C1 segment of cervical spinal cord (tissue), 14 donors: ENCODE measurements around the gene DLG1.
"Not testable (repeated sequence)": the region's sequence is repeated elsewhere in the genome, so short reads cannot be mapped to it uniquely, and the experiment has no call there.

Experiments used
- DNase-seq, 14 donors: peaks; one replicate each; lab custom pipeline; 2025; lab: John Stamatoyannopoulos, UW

Gene DLG1

DNA sequence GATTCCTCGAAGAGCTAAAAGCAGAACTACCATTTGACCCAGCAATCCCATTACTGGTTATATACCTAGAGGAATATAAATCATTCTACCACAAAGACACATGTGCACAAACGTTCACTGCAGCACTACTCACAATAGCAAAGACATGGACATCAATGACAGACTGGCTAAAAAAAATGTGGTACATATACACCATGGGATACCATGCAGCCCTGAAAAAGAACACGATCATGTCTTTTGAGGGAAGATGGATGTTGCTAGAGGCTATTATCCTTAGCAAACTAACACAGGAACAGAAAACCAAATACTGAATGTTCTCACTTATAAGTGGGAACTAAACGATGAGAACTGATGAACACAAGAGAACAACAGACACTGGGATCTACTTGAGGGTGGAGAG is 86.7 kb downstream of the DLG1 start:
- DNase-seq: not testable (repeated sequence)

DNA sequence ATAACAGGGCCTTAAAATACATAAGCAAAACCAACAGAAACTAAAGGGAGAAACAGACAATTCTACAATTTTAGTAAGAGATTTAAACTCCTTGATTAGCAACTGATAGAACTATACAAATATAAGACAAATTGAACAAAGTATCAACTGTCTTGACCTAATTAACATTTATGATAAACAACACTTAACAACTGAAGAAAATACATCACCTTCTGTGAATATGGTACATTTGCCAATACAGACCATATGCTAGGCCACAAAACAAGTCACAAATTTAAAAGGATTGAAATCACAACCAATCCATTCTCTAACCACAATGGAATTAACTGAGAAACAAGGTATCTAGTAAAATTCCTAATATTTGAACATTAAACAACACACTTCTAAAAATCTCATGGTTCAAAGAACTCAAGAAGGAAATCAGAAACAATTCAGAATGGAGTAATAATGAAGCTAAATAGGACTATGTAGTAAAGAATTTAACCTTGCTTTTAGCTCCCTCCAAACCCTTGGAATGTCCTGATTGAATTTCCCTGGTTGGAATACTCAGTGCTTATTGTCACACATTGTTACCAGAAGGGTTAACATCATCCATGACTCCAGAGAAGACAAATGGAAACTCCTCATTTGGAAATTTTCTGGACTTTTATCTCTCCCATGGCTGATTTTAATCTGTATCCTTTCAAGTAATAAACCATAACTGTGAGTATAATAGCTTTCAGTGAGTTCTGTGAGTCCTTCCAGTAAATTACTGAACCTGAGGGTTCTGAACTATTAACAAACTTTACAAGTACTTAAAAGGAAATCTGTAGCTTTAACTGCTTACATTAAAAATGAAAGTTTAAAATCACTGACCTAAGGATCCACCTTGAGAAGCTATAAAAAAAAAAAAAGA is 88.8 kb downstream of the DLG1 start:
- DNase-seq: peak in 1 of 14 donors; percentile 63

DNA sequence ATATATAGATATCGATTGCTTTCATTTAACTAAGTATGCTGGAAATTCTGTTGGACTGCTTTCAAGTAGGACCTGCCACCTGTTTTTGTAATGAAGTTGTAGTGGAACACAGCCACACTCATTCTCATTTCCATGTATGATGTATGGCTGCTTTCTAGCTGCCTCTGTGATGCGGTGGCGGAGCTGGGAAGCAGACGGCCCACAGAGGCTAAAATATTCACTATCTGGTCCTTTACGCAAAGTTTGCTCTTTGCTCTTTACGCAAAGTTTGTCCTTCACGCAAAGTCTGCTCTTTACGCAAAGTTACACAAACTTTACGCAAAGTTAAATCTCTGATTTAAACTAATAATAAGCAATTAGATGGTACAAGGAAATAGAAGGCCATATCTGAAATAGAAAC is 91.5 kb downstream of the DLG1 start:
- peak in 1 of 14 donors; percentile 55 for DNase-seq

DNA sequence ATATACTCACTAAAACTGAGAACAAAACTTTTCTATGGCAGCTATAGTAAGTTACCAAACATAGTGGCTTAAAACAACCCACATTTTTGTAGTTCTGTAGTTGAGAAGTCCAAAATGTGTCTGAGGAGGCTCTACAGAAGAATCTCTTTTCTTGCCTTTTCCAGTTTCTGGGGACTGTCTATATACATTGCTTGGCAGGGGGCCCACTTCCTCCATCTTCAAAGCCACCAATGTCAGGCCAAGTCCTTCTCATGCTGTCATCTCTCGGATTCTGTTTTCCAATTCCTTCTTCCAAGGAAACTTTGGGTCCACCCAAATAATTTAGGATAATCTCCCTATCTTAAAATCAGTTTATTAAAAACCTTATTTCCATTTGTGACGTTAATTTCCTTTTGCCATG is 92.7 kb downstream of the DLG1 start:
- no peak for DNase-seq

DNA sequence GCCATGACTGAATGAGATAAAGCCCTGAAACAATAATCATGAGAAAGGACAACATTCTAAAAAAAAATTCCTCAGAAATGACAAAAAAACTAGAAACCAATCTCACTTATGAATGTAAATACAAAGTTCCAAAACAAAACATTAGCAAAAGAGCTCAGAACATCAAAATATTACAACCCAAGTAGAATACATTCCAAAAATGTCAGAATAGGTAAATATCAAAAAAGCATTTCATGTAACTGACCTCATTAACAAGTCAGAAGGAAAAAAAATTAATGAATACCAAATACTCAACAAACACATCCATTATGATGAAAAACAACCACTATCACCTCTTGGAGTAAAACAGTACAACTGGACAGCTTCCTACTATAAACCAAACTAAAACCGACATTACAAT is 93.1 kb downstream of the DLG1 start:
- DNase-seq: peak in 1 of 14 donors; percentile 77

DNA sequence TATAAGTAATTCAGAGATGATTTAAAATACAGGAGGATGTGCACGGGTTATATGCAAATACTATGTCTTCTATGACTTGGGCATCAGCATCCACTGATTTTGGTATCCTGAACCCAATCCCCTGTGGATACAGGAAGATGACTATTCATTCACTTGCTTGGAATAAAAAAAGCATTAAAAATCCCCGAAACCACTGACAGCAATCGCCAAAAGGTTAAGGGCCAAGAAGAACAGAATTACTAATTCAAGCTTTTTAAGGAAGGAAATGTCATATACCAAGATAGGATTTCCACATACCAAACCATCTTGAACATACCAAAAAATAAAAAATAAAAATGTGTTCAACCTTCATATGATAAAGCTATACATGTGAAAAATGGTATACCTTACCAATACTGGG is 93.7 kb downstream of the DLG1 start:
- peak in 1 of 14 donors; percentile 61 for DNase-seq

DNA sequence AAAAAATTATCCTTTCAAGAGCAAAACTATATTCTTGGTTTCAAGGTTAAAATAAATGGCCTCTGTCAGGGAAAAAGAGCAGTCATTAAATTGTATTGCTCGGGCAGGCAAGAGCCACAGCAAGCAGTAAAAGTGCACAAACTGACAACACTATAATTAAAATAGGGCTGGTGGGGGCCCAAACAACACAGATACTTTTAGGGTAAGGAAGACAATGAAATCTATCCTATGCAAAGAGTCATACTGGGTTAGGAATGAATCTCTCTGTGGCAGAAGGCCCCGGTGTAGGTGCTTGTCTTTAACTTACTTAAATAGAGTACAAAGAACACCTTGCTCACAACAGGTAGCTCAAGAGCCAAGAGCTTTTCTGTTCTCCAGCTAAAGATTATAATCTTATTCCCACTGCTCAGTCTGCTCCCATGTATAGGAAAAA is 94.7 kb downstream of the DLG1 start:
- DNase-seq: peak in 1 of 14 donors; percentile 66

DNA sequence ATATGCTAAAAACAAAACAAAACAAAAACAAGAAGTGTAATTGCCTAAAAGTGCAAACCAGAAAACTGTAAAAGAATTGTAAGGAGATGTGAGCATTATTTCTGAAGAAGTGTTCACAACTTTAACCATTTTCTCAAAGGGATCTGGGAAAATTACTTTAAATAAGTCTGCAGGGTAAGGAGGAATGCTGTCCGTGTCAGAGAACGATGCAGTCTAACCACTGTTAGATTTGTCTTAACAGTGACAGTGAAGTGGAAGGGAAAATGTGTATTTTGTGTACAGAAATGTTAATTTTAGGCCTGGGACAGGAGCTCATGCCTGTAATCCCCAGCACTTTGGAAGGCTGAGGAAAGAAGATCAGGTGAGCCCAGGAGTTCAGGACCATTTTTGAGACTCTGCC is 95.7 kb downstream of the DLG1 start:
- no peak for DNase-seq

DNA sequence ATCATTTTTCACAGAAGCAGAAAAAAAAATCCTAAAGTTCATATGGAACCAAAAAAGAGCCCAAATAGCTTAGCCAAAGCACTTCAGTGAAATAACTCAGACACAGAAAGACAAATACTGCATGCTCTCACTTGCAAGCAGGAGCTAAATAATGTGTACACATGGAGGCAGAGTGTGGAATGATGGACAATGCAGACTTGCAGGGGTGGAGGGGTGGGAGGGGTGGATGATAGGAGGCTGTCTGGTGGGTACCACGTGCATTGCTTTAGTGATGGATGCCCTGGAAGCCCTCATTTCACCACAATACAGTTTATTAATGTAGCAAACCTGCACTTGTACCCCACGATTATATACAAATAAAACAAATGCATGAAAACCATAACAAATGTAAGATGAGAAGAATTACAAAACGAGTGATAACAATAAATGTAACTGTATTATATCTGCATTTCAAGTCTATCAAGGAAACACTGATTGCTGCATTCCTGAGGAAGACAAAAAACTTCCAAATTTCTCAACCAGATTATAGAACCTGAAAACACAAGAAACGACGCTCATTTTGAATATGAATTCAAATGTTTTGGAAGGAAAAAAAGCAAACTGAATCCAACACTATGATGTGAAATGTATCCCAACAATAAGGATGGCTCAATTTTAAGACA is 96.5 kb downstream of the DLG1 start:
- peak in 1 of 14 donors; percentile 56 for DNase-seq

DNA sequence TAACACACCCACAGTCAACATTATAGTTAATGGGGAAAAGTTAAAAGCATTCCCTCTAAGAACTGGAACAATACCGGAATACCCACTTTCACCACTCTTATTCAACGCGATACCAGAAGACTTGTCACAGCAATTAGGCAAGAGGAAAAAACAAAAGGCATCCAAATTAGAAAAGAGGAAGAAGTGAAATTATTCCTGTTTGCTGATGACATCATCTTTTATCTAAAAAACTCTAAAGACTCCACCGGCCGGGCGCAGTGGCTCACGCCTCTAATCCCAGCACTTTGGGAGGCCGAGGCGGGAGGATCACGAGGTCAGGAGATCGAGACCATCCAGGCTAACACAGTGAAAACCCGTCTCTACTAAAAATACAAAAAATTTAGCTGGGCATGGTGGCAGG is 97.6 kb downstream of the DLG1 start:
- DNase-seq: not testable (repeated sequence)

DNA sequence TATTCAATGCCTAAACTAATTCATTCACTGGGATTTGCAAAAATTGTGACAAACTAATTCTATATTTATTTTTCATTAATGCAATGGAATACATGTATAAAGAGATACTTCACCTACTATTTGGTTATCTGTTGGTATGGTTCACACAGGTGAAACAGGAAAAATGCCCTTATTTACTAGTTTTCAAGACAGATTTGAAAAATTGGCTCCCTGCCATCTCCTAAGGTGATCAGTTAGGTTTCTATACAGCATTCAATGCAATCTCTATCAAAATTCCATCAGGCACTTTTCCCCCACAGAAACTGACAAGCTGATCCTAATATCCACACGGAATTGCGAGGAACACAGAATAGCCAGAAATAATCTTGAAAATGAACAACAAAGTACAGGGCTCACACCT is 101.1 kb downstream of the DLG1 start:
- no peak for DNase-seq

DNA sequence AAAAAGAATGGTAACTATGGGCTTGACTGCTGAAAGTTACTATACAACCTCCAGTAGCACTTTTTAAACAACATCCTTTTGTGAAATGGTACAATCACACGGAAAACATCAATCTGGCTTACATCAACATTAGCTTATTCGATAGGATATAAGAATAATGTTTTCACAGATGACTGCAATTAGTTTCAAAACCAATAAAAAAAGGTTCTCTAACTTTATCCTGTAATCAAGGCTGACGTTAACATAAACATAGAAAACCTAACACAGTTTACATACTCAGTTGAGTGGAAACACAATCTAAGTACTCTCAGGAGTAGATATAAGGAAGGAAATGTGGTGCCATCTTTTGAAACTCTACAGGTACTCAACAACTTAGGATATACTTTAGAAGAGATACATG is 102.2 kb downstream of the DLG1 start:
- no peak for DNase-seq

DNA sequence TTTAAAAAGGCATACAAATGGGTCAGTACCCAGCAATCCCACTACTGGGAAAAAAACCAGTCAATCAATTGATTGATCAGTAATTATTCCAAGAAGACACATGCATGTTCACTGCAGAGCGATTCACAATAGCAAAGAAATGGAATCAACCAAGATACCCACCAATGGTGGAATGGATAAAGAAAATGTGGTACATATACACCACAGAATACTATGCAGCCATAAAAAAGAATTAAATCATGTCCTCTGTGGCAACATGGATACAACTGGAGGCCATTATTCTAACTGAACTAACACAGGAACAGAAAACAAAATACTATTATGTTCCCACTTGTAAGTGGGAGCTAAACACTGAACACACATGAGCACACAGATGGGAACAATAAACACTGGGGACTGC is 103.1 kb downstream of the DLG1 start:
- no peak for DNase-seq

DNA sequence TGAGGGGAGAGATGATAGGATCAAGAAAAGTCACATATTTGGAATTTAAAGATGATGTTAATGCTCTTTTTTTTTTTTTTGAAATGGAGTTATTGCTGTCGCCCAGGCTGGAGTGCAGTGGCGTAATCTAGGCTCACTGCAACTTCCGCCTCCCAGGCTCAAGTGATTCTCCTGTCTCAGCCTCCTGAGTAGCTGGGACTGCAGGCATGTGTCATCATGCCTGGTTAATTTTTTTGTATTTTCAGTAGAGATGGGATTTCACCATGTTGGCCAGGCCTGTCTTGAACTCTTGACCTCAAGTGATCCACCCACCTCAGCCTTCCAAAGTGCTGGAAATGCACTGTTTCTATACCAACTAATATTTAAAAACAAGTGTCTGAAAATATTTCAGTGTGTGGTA is 104.7 kb downstream of the DLG1 start:
- not testable (repeated sequence) for DNase-seq

DNA sequence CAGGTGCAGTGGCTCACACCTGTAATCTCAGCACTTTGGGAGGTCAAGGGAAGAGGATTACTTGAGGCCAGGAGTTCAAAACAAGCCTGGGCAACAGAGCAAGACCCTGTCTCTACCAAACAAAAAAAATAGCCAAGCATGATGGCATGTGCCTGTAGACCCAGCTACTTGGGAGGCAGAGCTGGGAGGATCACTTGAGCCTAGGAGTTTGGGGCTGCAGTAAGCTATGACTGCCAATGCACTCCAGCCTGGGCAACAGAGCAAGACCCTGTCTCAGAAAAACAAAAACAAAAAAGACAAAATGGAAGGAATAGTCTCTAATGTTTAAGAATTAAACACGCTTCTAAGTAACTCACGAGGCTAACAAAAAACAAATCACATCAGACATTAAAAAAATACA is 106.5 kb downstream of the DLG1 start:
- DNase-seq: no peak

DNA sequence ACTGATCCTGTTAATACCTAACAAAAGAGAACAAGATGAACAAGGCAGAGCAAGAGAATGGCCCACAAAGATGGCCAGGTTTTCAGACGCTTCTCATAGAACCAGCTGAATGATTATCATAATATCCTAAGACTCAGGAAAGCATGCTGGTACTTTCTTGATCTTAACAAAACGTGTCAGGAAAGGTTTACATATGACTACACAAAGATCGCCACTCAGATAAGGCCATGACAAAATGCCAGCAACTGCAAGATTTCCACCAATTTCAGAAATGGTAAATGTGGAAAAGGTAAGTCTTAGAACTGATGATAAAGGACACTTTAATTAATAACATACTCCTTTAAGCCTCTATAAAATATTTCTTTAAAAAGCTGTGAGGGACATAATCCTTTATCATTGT is 108.8 kb downstream of the DLG1 start:
- DNase-seq: no peak

DNA sequence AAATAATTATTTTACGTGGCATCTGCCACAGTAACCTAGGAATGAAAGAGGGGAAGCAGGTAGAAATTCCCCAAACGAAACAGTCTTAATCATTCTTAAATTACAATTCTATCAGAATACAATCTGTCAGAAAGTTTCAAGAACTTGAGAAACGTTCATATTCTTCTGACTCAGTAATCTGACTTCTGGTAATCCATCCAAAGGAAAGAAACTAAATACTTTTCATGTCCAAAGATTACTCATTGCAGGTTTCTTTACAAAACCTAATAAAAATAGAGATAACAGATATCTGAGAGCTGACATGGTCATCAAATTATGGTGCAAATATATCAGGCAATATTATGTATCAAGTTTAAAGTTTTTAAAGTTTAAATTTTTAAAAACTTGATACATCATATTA is 109.4 kb downstream of the DLG1 start:
- DNase-seq: no peak

DNA sequence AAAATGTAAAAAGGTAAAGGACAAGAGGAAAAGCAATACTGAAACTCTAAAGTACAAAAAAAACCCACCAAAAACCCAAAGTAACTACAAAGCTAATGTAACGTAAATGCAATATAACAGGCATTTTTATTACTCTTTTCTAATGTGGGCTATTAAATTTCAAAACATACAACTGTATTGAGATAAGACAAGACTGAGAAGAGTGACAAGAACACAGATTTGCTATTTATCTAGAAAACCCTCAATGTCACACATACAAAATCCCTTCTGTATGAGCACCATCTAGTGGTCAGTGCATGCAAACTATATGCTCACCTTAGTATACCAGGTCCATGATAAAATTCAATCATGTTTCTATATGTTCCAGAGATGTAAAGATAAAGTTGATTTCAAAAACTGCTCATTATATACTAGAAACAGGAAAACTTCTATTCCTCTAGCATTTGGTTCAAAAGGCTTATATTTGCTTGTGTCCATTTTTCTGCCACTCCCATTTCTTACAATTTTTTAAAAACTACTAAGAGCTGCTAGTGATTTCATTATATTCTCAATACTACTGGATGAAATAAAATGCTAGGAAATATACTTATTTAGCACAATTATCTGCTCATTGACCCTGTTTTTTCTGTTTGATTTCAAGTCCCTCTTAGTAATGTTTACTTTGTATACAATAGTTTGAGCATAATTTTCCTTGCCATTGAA is 111.4 kb downstream of the DLG1 start:
- DNase-seq: peak in 1 of 14 donors; percentile 71

DNA sequence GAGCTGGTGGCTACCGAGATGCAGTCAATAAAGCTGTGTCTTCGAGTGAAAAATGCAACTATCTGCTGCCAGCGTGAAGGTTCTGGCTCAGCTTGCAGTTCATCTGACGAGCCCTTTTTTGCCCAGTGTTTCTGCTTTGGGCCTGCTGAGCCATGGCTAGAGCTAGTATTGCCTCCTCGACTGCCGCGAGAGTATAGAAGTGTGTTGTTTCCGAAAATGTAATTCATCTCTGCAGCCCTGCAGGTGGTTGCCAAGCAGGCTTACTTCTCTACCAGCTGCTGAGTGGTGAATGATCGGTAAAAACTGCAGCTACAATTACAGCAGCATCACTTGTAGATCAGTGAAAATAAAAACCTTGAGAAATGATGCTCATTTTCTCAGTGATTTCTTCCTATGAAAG is 114.8 kb downstream of the DLG1 start:
- DNase-seq: peak in 5 of 14 donors; percentile 3 to 87 (median 18)

DNA sequence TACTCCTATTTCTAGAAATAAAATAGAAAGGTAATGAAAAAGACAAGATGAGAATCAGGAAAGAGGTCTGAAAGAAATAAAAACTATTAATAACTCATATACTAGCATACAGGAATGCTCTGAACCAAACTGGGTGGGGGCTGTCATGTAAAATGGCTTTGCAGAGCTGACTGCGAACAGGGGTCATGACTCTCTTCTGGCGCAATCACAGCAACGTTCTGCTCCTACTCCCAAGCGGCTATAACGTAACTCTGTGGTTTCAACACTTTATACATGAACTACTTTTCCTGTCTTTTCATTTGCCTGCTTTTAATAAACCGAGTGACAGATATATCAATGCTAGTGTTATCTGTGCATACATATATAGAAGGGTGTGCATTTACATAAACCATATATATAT is 116.7 kb downstream of the DLG1 start:
- peak in 1 of 14 donors; percentile 46 for DNase-seq

DNA sequence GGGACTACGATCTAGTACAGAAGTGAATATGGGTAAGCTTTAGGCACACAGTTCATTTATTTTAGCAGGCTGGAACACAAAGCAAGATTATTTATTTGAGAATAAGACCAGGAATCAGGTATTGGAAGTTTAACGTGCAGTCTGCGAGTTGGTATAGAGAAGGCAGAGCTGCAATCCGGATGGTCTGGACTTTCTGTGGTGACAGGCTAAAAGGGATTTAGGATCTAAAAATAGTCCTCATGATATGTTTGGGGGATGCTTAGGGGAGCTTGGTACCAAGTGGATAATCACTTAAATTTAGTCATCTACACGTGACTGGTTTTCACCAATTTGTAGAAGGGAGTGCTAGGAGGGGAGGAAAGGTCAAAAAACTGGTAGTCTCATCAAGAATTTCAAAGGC is 119.4 kb downstream of the DLG1 start:
- DNase-seq: no peak

DNA sequence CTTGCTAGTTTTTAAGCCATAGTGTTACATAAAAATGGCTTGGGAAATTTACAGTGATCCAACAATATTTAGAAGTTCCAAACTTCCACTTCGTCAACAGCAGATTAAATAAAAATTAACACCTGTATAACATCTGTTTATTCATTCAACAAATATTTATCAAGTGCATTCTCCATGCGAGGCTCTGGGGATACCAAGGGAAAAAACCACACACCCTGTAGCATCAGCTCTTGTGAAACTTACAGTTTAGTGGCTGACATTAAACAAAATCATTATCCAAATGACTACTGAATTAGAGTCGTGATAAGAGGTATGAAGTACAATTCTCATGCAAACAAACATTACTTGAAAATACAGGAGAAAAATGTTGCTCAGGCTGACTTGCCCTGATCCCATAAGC is 122.9 kb downstream of the DLG1 start:
- no peak for DNase-seq
